Fibroblast of lung (primary cell): ENCODE results near the gene NANS. TPM values are rescaled to one million over a fixed set of nuclear protein-coding genes. Genes with fewer than 3 reads are reported as not detected.

Experiments used
- DNase-seq, 2 donors: peaks; one replicate each; pipeline versions ENCODE4 v3.0.0 to v3.0.0-alpha.2; 2010; ENCODE audit warnings: low read depth in 2 of 2
- H2AFZ ChIP-seq: 2 replicates; pipeline ENCODE4 v1.5.1; 2012; ENCODE audit warnings: low read length, control low read depth, inconsistent platforms
- H3K27ac ChIP-seq: 2 replicates; pipeline ENCODE4 v1.5.1; 2011; ENCODE audit warnings: low read length, control low read depth; ENCODE audit not compliant: insufficient read depth
- H3K27me3 ChIP-seq: 2 replicates; pipeline ENCODE4 v1.5.1; 2011; ENCODE audit warnings: mild to moderate bottlenecking, low read length; ENCODE audit not compliant: control insufficient read depth, insufficient read depth
- H3K36me3 ChIP-seq: 2 replicates; pipeline ENCODE4 v1.5.1; 2011; ENCODE audit warnings: low read length; ENCODE audit not compliant: control insufficient read depth, insufficient read depth
- H3K4me1 ChIP-seq: 2 replicates; pipeline ENCODE4 v1.5.1; 2011; ENCODE audit warnings: low read length; ENCODE audit not compliant: control insufficient read depth, insufficient read depth; ENCODE audit errors: extremely low read depth
- H3K4me2 ChIP-seq: 2 replicates; pipeline ENCODE4 v1.5.1; 2011; ENCODE audit warnings: low read length, control low read depth; ENCODE audit not compliant: insufficient read depth; ENCODE audit errors: extremely low read depth
- H3K4me3 ChIP-seq, 4 experiments: fragments of 200-600 bp in 1 of 4; sonication (generic) in 1 of 4; replicated peaks in 1 of 4; 2 replicates each; pipeline ENCODE4 v1.5.1; 2011 to 2016; ENCODE audit warnings: low read length in 4 of 4, low read depth in 3 of 4, mild to moderate bottlenecking in 3 of 4, control low read depth in 2 of 4, inconsistent platforms in 1 of 4, mixed read lengths in 1 of 4; ENCODE audit not compliant: insufficient read depth in 1 of 4; ENCODE audit errors: control extremely low read depth in 1 of 4
- H3K79me2 ChIP-seq: 2 replicates; pipeline ENCODE4 v1.5.1; 2012; ENCODE audit warnings: mild to moderate bottlenecking, low read length, inconsistent platforms; ENCODE audit not compliant: control insufficient read depth, insufficient read depth
- H3K9ac ChIP-seq: 2 replicates; pipeline ENCODE4 v1.5.1; 2011; ENCODE audit warnings: mild to moderate bottlenecking, low read length, control low read depth; ENCODE audit not compliant: insufficient read depth
- H3K9me3 ChIP-seq: 2 replicates; pipeline ENCODE4 v1.5.1; 2012; ENCODE audit warnings: low read depth, low read length; ENCODE audit not compliant: control insufficient read depth, insufficient read depth
- H4K20me1 ChIP-seq: 2 replicates; pipeline ENCODE4 v1.5.1; 2011; ENCODE audit warnings: low read length; ENCODE audit not compliant: control insufficient read depth, insufficient read depth; ENCODE audit errors: extremely low read depth
- CTCF ChIP-seq, 2 donors: IDR thresholded peaks in 1 of 2; conservative IDR thresholded peaks in 1 of 2; 1 replicate in 1 of 2; 2 replicates in 1 of 2; pipeline ENCODE4 v1.5.1; 2011 to 2012; ENCODE audit warnings: low read length in 2 of 2, control low read depth in 1 of 2, inconsistent platforms in 1 of 2, low read depth in 1 of 2, mild to moderate bottlenecking in 1 of 2
- EZH2 ChIP-seq: IDR thresholded peaks from 2 replicates; pipeline ENCODE4 v1.5.1; 2012; ENCODE audit warnings: low read length, control low read depth, mild to moderate bottlenecking; ENCODE audit errors: missing control alignments
- polyA plus RNA-seq, 2 donors: library from polyadenylated mRNA; depleted of rRNA in 1 of 2; stranded (reverse) in 1 of 2; unstranded in 1 of 2; fragments of >200 nt; gene quantifications; 2 replicates each; pipeline ENCODE4 v1.2.1, GENCODE V29; 2011 to 2012; ENCODE audit warnings: missing spikeins in 1 of 2
- total RNA-seq: library from RNA; depleted of rRNA; stranded (reverse); fragments of >200 nt; gene quantifications from 2 replicates; pipeline ENCODE4 v1.2.1, GENCODE V29; 2014

NANS gene
- total and polyA plus RNA-seq, 2 donors (not counting 1 experiment from before 2014, with no cell fraction given), result 83.9 to 105 TPM

GRCh38 chr9:98024702-98025101 is 31.8 kb upstream of the NANS start:
- Histone ChIP-seq H3K4me2 (no peak overlapping the region), H3K9ac (no peak overlapping the region), H3K27ac (no peak overlapping the region), H3K36me3 (peaks cover 5% of the 10 kb centered on the region), H4K20me1 (no peaks in the 10 kb centered on the region), H3K9me3 (no peaks in the 10 kb centered on the region), H3K4me1 (no peaks in the 10 kb centered on the region), H3K27me3 (no peaks in the 10 kb centered on the region), H2AFZ (no peak overlapping the region), H3K79me2 (no peaks in the 10 kb centered on the region), H3K4me3 (no peak overlapping the region)
- TF ChIP-seq CTCF (conservative IDR thresholded peaks at IDR 0.05 in 1 of 2, IDR thresholded peaks at IDR 0.05 in 1 of 2; ENCODE audit: low read depth in 1 of 2, low read length in 2 of 2) (no peak), EZH2 (no peak)
- DNase-seq, result no peak

GRCh38 chr9:98031169-98031568 is 25.4 kb upstream of the NANS start:
- no peak for TF ChIP-seq CTCF (conservative IDR thresholded peaks at IDR 0.05 in 1 of 2, IDR thresholded peaks at IDR 0.05 in 1 of 2; ENCODE audit: low read depth in 1 of 2, low read length in 2 of 2)
- no peak for TF ChIP-seq EZH2
- no peaks in the 10 kb centered on the region for H4K20me1 ChIP-seq
- no peak overlapping the region for H3K4me3 ChIP-seq
- H3K9ac ChIP-seq, result no peak overlapping the region
- no peak overlapping the region for H3K27ac ChIP-seq
- H3K27me3 ChIP-seq, result no peaks in the 10 kb centered on the region
- H3K36me3 ChIP-seq, result no peaks in the 10 kb centered on the region
- H2AFZ ChIP-seq, result no peak overlapping the region
- no peaks in the 10 kb centered on the region for H3K79me2 ChIP-seq
- DNase-seq, result no peak
- no peaks in the 10 kb centered on the region for H3K9me3 ChIP-seq
- H3K4me1 ChIP-seq, result peaks cover 8% of the 10 kb centered on the region
- H3K4me2 ChIP-seq, result no peak overlapping the region

- H3K79me2 ChIP-seq, result no peaks in the 10 kb centered on the region
- peaks cover 8% of the 10 kb centered on the region for H3K4me1 ChIP-seq
- no peaks in the 10 kb centered on the region for H3K36me3 ChIP-seq
- H3K4me2 ChIP-seq, result peak overlapping the region; percentile 38
- no peak overlapping the region for H2AFZ ChIP-seq
- no peak overlapping the region for H3K9ac ChIP-seq
- H3K27me3 ChIP-seq, result no peaks in the 10 kb centered on the region
- H3K27ac ChIP-seq, result peak overlapping the region; percentile 38
- TF ChIP-seq EZH2 (no peak), CTCF (conservative IDR thresholded peaks at IDR 0.05 in 1 of 2, IDR thresholded peaks at IDR 0.05 in 1 of 2; ENCODE audit: low read depth in 1 of 2, low read length in 2 of 2) (no peak)
- DNase-seq, result peak; percentile 64 to 73
- H4K20me1 ChIP-seq, result no peaks in the 10 kb centered on the region
- H3K4me3 ChIP-seq, result no peak overlapping the region
- no peaks in the 10 kb centered on the region for H3K9me3 ChIP-seq
These were observed 24.6 kb upstream of the NANS start for GRCh38 chr9:98031935-98032334.
